Measurements from ENCODE around the gene ANKLE2. TPM values are rescaled to one million over a fixed set of nuclear protein-coding genes. Genes with fewer than 3 reads are reported as not detected.
"Not testable (repeated sequence)": the region's sequence is repeated elsewhere in the genome, so short reads cannot be mapped to it uniquely, and the experiment has no call there.

ANKLE2 gene
- total RNA-seq, 2 donors from 2014 or later: 23.8 to 24.2 TPM

- Histone ChIP-seq H3K4me1 (peaks cover 0 to 5% of the 10 kb centered on the region in 2 donors), H3K9me3 (no peaks in the 10 kb centered on the region), H3K36me3 (peaks cover 83% of the 10 kb centered on the region), H3K27ac (no peak overlapping the region), H3K4me3 (no peak overlapping the region), H3K27me3 (no peaks in the 10 kb centered on the region)
- DNase-seq (ENCODE audit: low spot score): peak; percentile 68
- no peak for TF ChIP-seq CTCF (IDR thresholded peaks at IDR 0.05)
Measured at GRCh38 chr12:132803888-132804287, 42.3 kb upstream of the ANKLE2 start.

GRCh38 chr12:132803125-132803524 lies 41.5 kb upstream of the ANKLE2 start:
- H3K4me3 ChIP-seq: no peak overlapping the region
- DNase-seq (ENCODE audit: low spot score): no peak
- H3K27ac ChIP-seq: no peak overlapping the region
- no peak for TF ChIP-seq CTCF (IDR thresholded peaks at IDR 0.05)
- H3K36me3 ChIP-seq: peaks cover 85% of the 10 kb centered on the region
- H3K4me1 ChIP-seq: peaks cover 0 to 5% of the 10 kb centered on the region in 2 donors
- no peaks in the 10 kb centered on the region for H3K27me3 ChIP-seq
- H3K9me3 ChIP-seq: no peaks in the 10 kb centered on the region

- Histone ChIP-seq H3K27me3 (no peaks in the 10 kb centered on the region), H3K27ac (no peak overlapping the region), H3K4me3 (no peak overlapping the region), H3K36me3 (peaks cover 85% of the 10 kb centered on the region), H3K9me3 (no peaks in the 10 kb centered on the region), H3K4me1 (peaks cover 0 to 5% of the 10 kb centered on the region in 2 donors)
- no peak for TF ChIP-seq CTCF (IDR thresholded peaks at IDR 0.05)
- DNase-seq (ENCODE audit: low spot score): no peak
Measured at GRCh38 chr12:132801741-132802140, 40.1 kb upstream of the ANKLE2 start.

- Histone ChIP-seq H3K36me3 (peaks cover 91% of the 10 kb centered on the region), H3K27me3 (no peaks in the 10 kb centered on the region), H3K4me3 (no peak overlapping the region), H3K9me3 (no peaks in the 10 kb centered on the region), H3K4me1 (no peaks in the 10 kb centered on the region), H3K27ac (no peak overlapping the region)
- DNase-seq (ENCODE audit: low spot score): no peak
- no peak for TF ChIP-seq CTCF (IDR thresholded peaks at IDR 0.05)
Measured at GRCh38 chr12:132798836-132799235, 37.2 kb upstream of the ANKLE2 start.

- no peak for TF ChIP-seq CTCF (IDR thresholded peaks at IDR 0.05)
- Histone ChIP-seq H3K27me3 (no peaks in the 10 kb centered on the region), H3K36me3 (peaks cover 89% of the 10 kb centered on the region), H3K4me1 (no peaks in the 10 kb centered on the region), H3K9me3 (no peaks in the 10 kb centered on the region), H3K4me3 (no peak overlapping the region), H3K27ac (no peak overlapping the region)
- no peak for DNase-seq (ENCODE audit: low spot score)
Measured at GRCh38 chr12:132797820-132798570, 36.4 kb upstream of the ANKLE2 start.

- H3K27ac ChIP-seq: no peak overlapping the region
- H3K36me3 ChIP-seq: peaks cover 89% of the 10 kb centered on the region
- H3K4me1 ChIP-seq: no peaks in the 10 kb centered on the region
- no peak overlapping the region for H3K4me3 ChIP-seq
- DNase-seq (ENCODE audit: low spot score): no peak
- no peak for TF ChIP-seq CTCF (IDR thresholded peaks at IDR 0.05)
- no peaks in the 10 kb centered on the region for H3K9me3 ChIP-seq
- no peaks in the 10 kb centered on the region for H3K27me3 ChIP-seq
Measured at GRCh38 chr12:132795847-132796246, 34.2 kb upstream of the ANKLE2 start.

- H3K4me3 ChIP-seq; H3K4me1 ChIP-seq; H3K27me3 ChIP-seq; H3K27ac ChIP-seq; DNase-seq (ENCODE audit: low spot score); H3K9me3 ChIP-seq: not testable (repeated sequence)
- H3K36me3 ChIP-seq: peaks cover 85% of the 10 kb centered on the region
Measured at GRCh38 chr12:132791940-132792339, 30.3 kb upstream of the ANKLE2 start.
